ENCODE measurements around the gene SLC9A4.

SLC9A4 gene

DNA sequence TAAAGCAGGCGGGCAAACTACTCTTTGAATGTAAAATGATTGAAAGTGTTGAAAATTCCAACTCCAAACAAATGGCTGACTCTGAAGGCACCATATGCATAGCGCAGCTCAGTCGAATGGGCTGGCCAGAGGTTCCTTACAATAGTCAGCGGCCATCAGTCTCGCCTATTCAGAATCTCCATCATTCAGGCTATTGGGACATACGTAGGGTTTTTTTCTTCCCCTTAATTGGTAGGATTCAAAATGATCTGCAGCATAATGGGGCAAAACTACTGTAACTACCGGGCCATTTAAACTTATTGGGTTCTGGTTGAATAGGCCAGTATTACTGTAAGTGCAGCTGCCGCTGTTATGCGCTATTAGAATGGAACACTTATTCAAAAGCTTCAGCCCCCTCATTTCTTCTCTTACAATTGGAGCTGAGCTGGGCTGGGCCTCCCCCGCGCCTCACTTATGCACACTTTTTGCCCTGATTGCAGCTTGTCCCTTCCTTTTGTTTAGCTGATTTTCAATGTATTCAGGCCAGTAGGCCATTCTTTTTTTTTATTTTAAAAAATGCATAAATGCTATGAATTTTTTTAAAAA lies 40.4 kb downstream of the SLC9A4 start:
- TF ChIP-seq, protein P1, sequence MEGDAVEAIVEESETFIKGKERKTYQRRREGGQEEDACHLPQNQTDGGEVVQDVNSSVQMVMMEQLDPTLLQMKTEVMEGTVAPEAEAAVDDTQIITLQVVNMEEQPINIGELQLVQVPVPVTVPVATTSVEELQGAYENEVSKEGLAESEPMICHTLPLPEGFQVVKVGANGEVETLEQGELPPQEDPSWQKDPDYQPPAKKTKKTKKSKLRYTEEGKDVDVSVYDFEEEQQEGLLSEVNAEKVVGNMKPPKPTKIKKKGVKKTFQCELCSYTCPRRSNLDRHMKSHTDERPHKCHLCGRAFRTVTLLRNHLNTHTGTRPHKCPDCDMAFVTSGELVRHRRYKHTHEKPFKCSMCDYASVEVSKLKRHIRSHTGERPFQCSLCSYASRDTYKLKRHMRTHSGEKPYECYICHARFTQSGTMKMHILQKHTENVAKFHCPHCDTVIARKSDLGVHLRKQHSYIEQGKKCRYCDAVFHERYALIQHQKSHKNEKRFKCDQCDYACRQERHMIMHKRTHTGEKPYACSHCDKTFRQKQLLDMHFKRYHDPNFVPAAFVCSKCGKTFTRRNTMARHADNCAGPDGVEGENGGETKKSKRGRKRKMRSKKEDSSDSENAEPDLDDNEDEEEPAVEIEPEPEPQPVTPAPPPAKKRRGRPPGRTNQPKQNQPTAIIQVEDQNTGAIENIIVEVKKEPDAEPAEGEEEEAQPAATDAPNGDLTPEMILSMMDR (IDR thresholded peaks at IDR 0.05; ENCODE audit: borderline replicate concordance, control extremely low read depth, extremely low read depth, insufficient read depth, missing control alignments): no peak
- in situ Hi-C loops (cut with MboI; ENCODE audit: low sequenced_read_pairs, unreplicated experiment): no loop called here
- DNase-seq (ENCODE audit: low spot score): no peak

DNA sequence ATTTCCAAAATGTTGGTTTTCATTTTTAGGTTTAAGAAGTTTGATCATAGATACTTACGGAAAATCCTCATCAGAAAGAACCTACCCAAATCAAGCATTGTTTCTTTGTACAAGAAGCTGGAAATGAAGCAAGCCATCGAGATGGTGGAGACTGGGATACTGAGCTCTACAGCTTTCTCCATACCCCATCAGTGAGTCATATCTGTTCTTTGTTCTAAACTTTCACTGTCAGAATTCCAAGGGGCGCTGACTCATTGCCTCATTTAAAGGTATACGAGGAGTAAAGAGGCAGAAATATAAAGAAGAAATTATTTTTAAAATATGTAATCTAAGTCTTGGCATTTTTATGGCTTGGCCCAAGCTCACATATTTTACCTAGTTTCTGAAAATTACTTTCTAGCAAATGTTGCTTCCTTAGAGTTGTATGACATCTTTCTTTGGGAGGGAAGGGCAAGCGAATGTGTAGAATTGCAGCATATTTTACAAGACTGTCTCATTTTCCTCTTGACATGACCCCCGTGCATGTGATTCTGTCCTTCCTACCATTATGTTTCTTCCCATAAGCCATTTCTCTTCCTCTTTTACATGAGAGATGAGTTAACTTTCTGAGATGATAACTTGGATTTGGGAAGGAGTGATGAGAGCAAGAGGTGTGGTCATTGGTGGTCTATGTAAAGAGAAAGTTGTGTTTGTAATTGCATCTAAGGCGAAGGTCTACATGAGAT lies 41.2 kb downstream of the SLC9A4 start:
- TF ChIP-seq, protein P1 (IDR thresholded peaks at IDR 0.05; ENCODE audit: borderline replicate concordance, control extremely low read depth, extremely low read depth, insufficient read depth, missing control alignments): no peak
- DNase-seq (ENCODE audit: low spot score): no peak
- in situ Hi-C loops (cut with MboI; ENCODE audit: low sequenced_read_pairs, unreplicated experiment): no loop called here

DNA sequence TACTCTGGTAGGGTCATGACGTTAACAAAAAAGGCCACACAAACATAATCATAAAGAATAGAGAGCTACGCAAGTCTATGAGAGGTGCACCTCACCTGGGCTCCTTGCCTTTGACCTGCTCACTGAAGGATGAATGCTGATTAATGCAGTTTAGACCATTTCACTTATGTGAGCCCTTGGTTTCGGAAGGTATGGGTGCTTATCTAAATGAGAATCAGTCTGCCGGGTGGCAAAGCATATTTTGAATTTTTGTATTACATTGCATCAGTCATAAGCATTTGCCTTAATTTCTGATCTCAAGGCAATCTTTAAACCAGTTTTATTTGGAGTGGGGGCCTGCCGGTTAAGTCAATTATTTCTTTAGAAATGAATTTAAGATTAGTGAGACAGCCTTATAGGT lies 42.8 kb downstream of the SLC9A4 start:
- in situ Hi-C loops (cut with MboI; ENCODE audit: low sequenced_read_pairs, unreplicated experiment): no loop called here
- TF ChIP-seq, protein P1 (IDR thresholded peaks at IDR 0.05; ENCODE audit: borderline replicate concordance, control extremely low read depth, extremely low read depth, insufficient read depth, missing control alignments): no peak
- no peak for DNase-seq (ENCODE audit: low spot score)

DNA sequence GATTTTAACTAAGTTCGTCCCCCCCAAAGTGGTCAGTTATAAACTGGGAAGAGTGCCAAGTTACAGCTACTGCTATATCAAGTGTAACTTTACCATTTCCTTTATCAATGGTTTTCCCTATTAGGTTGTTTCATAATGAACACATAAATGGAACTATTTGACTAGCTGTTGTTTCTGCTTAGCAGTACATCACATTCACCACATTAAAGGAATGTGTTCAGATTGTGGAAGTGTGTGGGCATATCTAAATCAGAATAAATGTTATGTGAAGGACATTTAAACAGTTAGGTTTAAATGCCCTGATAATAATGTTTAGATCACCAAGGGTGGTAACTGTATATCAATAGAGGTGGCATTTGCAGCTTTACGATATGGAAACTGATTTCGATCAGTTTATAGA lies 45.1 kb downstream of the SLC9A4 start:
- in situ Hi-C loops (cut with MboI; ENCODE audit: low sequenced_read_pairs, unreplicated experiment): no loop called here
- TF ChIP-seq, protein P1 (IDR thresholded peaks at IDR 0.05; ENCODE audit: borderline replicate concordance, control extremely low read depth, extremely low read depth, insufficient read depth, missing control alignments): no peak
- DNase-seq (ENCODE audit: low spot score): no peak

DNA sequence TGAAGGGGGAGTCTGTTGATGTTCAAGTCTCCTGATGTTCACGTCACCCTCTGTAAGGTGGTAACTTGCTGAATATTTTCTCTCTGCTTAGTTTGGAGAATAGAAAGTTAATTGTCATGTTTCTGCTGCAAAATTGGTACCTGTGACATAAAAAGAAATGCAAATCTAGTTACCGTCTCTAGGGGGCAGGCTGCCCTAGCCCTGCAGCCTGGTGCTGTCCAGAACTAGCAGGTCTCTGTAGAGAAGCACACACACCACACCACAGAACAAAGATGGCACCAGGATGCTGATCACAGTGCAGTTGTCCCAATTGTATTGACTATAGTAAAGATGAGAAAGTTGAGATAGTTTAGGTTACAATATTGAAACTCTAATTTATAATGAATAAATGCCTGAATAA lies 47.0 kb downstream of the SLC9A4 start:
- in situ Hi-C loops (cut with MboI; ENCODE audit: low sequenced_read_pairs, unreplicated experiment): no loop called here
- DNase-seq (ENCODE audit: low spot score): peak; percentile 33
- TF ChIP-seq, protein P1 (IDR thresholded peaks at IDR 0.05; ENCODE audit: borderline replicate concordance, control extremely low read depth, extremely low read depth, insufficient read depth, missing control alignments): peak; percentile 62

DNA sequence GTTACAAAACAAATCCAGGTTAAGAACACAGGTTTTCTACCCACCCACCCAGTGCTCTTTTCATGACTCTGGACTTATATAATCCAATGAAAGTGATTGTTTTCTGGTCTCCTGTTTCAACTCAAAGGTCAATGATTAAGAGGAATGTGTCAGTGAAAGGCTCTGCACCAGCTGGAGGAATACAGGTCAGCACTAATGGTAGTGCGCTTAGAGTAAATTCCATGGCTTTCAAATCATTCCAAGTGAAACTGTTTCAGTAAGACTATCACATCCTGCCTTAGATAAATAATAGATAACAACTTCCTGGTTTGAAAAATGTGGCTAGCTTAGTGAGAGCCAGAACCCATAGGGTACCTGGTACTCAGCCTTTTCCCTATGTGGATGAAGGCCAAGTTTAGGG lies 47.8 kb downstream of the SLC9A4 start:
- TF ChIP-seq, protein P1 (IDR thresholded peaks at IDR 0.05; ENCODE audit: borderline replicate concordance, control extremely low read depth, extremely low read depth, insufficient read depth, missing control alignments): no peak
- in situ Hi-C loops (cut with MboI; ENCODE audit: low sequenced_read_pairs, unreplicated experiment): no loop called here
- DNase-seq (ENCODE audit: low spot score): no peak
